CD4-positive, alpha-beta T cell (primary cell): ENCODE results near the gene CROT. TPM values are rescaled to one million over a fixed set of nuclear protein-coding genes. Genes with fewer than 3 reads are reported as not detected.

Source experiments
- ATAC-seq: fragments of 200-7000 bp; cut with Tn5 transposase; one replicate; pipeline ENCODE4 v1.10.0; 2022; ENCODE audit warnings: mild to moderate bottlenecking; ENCODE audit not compliant: poor library complexity
- CTCF ChIA-PET: fragments of 350-600 bp; sonication (Branson Sonifier 250); formaldehyde crosslinking; loops from one replicate; lab custom pipeline; 2021; ENCODE audit warnings: antibody characterized with exemption, inconsistent platforms; lab: Charles Lee
- POLR2A ChIA-PET: fragments of 350-600 bp; sonication (Branson Sonifier 250); formaldehyde crosslinking; loops from one replicate; lab custom pipeline; 2021; ENCODE audit warnings: antibody characterized with exemption, inconsistent platforms; lab: Charles Lee
- DNase-seq, 14 experiments: peaks; one replicate each; pipeline ENCODE4 v3.0.0-alpha.2; 2013 to 2020; ENCODE audit warnings: mixed read lengths in 2 of 14
- H3K27ac ChIP-seq, 2 donors: one replicate each; pipeline versions ENCODE4 v1.5.1 to v1.7.0; 2013; ENCODE audit warnings: low read length in 2 of 2, low read depth in 1 of 2, mild to moderate bottlenecking in 1 of 2
- H3K27me3 ChIP-seq, 2 experiments: 1 replicate in 1 of 2; 2 replicates in 1 of 2; pipeline versions ENCODE4 v1.6.1 to v1.7.0; 2013; ENCODE audit warnings: low read length in 2 of 2, control low read depth in 1 of 2, mild to moderate bottlenecking in 1 of 2, moderate library complexity in 1 of 2; ENCODE audit not compliant: insufficient read depth in 2 of 2, control insufficient read depth in 1 of 2
- H3K36me3 ChIP-seq: one replicate; pipeline ENCODE4 v1.6.1; 2013; ENCODE audit warnings: low read length, control low read depth; ENCODE audit not compliant: insufficient read depth
- H3K4me1 ChIP-seq: one replicate; pipeline ENCODE4 v1.6.1; 2013; ENCODE audit warnings: low read length, control low read depth; ENCODE audit not compliant: insufficient read depth
- H3K4me3 ChIP-seq: one replicate; pipeline ENCODE4 v1.5.1; 2013; ENCODE audit warnings: mild to moderate bottlenecking, low read length, moderate library complexity
- H3K9me3 ChIP-seq, 2 experiments: 1 replicate in 1 of 2; 2 replicates in 1 of 2; pipeline versions ENCODE4 v1.6.1 to v1.7.0; 2013; ENCODE audit warnings: low read length in 2 of 2, mild to moderate bottlenecking in 2 of 2, control low read depth in 1 of 2, moderate library complexity in 1 of 2; ENCODE audit not compliant: control insufficient read depth in 1 of 2, insufficient read depth in 1 of 2
- H3K27ac Mint-ChIP-seq: one replicate; pipeline ENCODE4 v1.8.0; 2020; ENCODE audit warnings: mixed read lengths
- H3K27me3 Mint-ChIP-seq: one replicate; pipeline ENCODE4 v1.8.0; 2021; ENCODE audit warnings: mixed read lengths
- H3K36me3 Mint-ChIP-seq: one replicate; pipeline ENCODE4 v1.8.0; 2021; ENCODE audit warnings: low read depth, mixed read lengths
- H3K4me1 Mint-ChIP-seq: one replicate; pipeline ENCODE4 v1.8.0; 2021; ENCODE audit warnings: low read depth, mixed read lengths
- H3K4me3 Mint-ChIP-seq: one replicate; pipeline ENCODE4 v1.8.0; 2020; ENCODE audit warnings: mild to moderate bottlenecking, mixed read lengths
- H3K9me3 Mint-ChIP-seq: one replicate; pipeline ENCODE4 v1.8.0; 2020; ENCODE audit warnings: mixed read lengths
- intact Hi-C, 2 experiments: fragments of 100-400 bp; cut with DNase I in 1 of 2; cut with micrococcal nuclease in 1 of 2; formaldehyde crosslinking; loops; one replicate each; pipeline versions ENCODE4 v1.15.1 to v1.9.0; 2023 to 2025; cut with DNase I, micrococcal nuclease
- total RNA-seq, 174 experiments: library from RNA in 2 of 174; stranded (reverse) in 2 of 174; gene quantifications; one replicate each; pipeline ENCODE4 v1.2.3 and lab custom pipeline; 2021 to 2026
- TF ChIP-seq, protein P1 (sequence below): fragments of 200-600 bp; IDR thresholded peaks from one replicate; pipeline ENCODE4 v1.8.0; 2022; ENCODE audit warnings: antibody characterized with exemption, mild to moderate bottlenecking

The CROT gene
- total RNA-seq, 2 experiments from 2014 or later = 8.5 to 8.6 TPM

- intact Hi-C loops = no loop called here
- DNase-seq = no peak
- CTCF ChIA-PET = interaction anchor here (2.5 kb wide), 1 partner anchor 94 kb away, joined by 7 read pairs; no protein-coding TSS in a partner anchor
These were observed 22.6 kb upstream of the CROT start for GRCh38 chr7:87322912-87323311.

DNA sequence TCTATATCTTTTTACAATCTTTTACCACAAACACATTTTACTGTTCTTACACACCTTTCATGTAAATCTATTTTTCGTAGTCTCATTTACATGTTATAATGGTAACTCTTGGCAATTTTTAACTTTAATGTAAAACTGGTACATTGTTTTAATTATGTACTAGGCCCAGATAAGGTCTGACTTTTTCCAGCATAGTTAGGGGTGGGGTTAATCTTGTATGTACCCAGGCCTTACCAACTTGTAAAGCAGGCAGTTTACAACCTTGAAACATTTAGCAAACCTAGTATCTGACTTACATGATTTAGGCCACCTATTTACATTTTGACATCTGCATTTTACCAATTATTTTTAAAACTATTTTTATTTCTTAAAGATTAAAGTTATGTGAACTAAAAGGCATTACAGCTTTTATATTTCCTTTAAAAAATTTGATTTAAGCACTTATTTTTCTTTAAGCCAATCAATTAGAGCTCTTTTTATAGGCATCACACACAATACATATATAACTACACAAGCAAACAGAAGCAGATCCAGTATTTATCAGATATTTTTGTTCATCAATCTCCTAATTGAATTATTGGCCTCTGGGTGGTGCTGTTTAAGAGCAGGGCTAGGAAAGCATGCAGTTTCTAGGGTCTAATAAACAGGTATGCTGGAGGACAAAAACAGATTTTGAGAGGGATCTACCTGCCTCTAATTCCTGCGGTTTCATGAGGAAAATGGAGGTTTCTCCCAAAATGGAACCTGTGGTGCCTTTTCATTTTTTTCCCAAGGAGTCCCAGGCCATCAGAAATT is 19.7 kb upstream of the CROT start:
- CTCF ChIA-PET = interaction anchor here (1.4 kb wide), 1 partner anchor 13 kb away, joined by 3 read pairs; no protein-coding TSS in a partner anchor
- POLR2A ChIA-PET = no interaction called here
- DNase-seq = no peak
- Mint-ChIP-seq H3K27me3 (no peaks in the 10 kb centered on the region), H3K4me3 (no peak overlapping the region), H3K4me1 (no peaks in the 10 kb centered on the region), H3K9me3 (peaks cover 19% of the 10 kb centered on the region), H3K27ac (no peak overlapping the region), H3K36me3 (peaks cover 78% of the 10 kb centered on the region)
- no peak for ATAC-seq
- TF ChIP-seq, protein P1, sequence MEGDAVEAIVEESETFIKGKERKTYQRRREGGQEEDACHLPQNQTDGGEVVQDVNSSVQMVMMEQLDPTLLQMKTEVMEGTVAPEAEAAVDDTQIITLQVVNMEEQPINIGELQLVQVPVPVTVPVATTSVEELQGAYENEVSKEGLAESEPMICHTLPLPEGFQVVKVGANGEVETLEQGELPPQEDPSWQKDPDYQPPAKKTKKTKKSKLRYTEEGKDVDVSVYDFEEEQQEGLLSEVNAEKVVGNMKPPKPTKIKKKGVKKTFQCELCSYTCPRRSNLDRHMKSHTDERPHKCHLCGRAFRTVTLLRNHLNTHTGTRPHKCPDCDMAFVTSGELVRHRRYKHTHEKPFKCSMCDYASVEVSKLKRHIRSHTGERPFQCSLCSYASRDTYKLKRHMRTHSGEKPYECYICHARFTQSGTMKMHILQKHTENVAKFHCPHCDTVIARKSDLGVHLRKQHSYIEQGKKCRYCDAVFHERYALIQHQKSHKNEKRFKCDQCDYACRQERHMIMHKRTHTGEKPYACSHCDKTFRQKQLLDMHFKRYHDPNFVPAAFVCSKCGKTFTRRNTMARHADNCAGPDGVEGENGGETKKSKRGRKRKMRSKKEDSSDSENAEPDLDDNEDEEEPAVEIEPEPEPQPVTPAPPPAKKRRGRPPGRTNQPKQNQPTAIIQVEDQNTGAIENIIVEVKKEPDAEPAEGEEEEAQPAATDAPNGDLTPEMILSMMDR = no peak
- H3K27me3 ChIP-seq = no peaks in the 10 kb centered on the region
- no peaks in the 10 kb centered on the region for H3K4me1 ChIP-seq
- H3K4me3 ChIP-seq = no peak overlapping the region
- peaks cover 19 to 26% of the 10 kb centered on the region in 2 experiments for H3K9me3 ChIP-seq
- H3K36me3 ChIP-seq = peaks cover 22% of the 10 kb centered on the region
- H3K27ac ChIP-seq = no peak overlapping the region
- intact Hi-C loops = no loop called here

More at GRCh38 chr7:87322912-87323311, 22.6 kb upstream of the CROT start:
- POLR2A ChIA-PET = interaction anchor here (0.7 to 1.0 kb wide), 2 partner anchors 22 to 56 kb away, joined by 3 to 4 read pairs; partner anchors contain the start of gene CROT
- H3K9me3 ChIP-seq = peaks cover 8 to 9% of the 10 kb centered on the region in 2 experiments
- H3K4me1 ChIP-seq = peaks cover 7% of the 10 kb centered on the region
- Mint-ChIP-seq H3K4me1 (peaks cover 15% of the 10 kb centered on the region), H3K27ac (no peak overlapping the region), H3K4me3 (no peak overlapping the region), H3K36me3 (peaks cover 50% of the 10 kb centered on the region), H3K27me3 (no peaks in the 10 kb centered on the region), H3K9me3 (peaks cover 5% of the 10 kb centered on the region)
- H3K4me3 ChIP-seq = no peak overlapping the region
- H3K27ac ChIP-seq = no peak overlapping the region
- no peak for ATAC-seq
- H3K36me3 ChIP-seq = peaks cover 6% of the 10 kb centered on the region
- no peaks in the 10 kb centered on the region for H3K27me3 ChIP-seq
- TF ChIP-seq, protein P1 = no peak

DNA sequence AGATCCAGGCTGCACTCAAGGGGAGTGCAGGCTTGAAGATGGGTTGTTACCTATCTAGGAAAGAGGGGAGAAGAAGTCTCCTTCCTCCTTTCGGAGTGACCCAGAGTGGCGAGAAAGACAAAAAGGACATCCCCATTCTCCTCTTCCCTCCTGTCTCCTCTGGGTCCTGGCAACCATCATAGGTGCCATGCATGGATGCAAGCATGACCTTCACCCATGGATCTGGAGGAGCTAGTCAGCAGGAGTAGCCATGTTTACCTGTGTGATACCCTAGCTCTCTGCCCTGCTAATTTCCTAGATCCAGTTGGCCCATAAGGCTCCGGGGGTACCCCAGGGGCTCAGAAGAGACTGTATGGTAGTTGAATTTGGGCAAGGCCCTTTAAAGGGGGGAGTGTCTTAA is 17.2 kb upstream of the CROT start:
- H3K36me3 Mint-ChIP-seq = peaks cover 90% of the 10 kb centered on the region
- H3K9me3 ChIP-seq = peaks cover 16 to 26% of the 10 kb centered on the region in 2 experiments
- no peaks in the 10 kb centered on the region for H3K27me3 Mint-ChIP-seq
- H3K4me1 ChIP-seq = no peaks in the 10 kb centered on the region
- no peak overlapping the region for H3K27ac ChIP-seq
- H3K36me3 ChIP-seq = peaks cover 18% of the 10 kb centered on the region
- H3K4me1 Mint-ChIP-seq = no peaks in the 10 kb centered on the region
- no peak overlapping the region for H3K4me3 ChIP-seq
- ATAC-seq = no peak
- intact Hi-C loops = no loop called here
- TF ChIP-seq, protein P1 = no peak
- H3K27ac Mint-ChIP-seq = no peak overlapping the region
- CTCF ChIA-PET = no interaction called here
- no peaks in the 10 kb centered on the region for H3K27me3 ChIP-seq
- no peak overlapping the region for H3K4me3 Mint-ChIP-seq
- POLR2A ChIA-PET = interaction anchor here (1.2 to 2.4 kb wide), 2 partner anchors 9 to 17 kb away, joined by 4 to 12 read pairs; partner anchors contain the start of gene CROT
- H3K9me3 Mint-ChIP-seq = peaks cover 19% of the 10 kb centered on the region
- DNase-seq = no peak
